SK-N-MC (cell line): ENCODE results near the gene PCDHB11.
A peak's percentile ranks its signal among the peaks of the same experiment; 100 is the strongest.
"Not testable (repeated sequence)": the region's sequence is repeated elsewhere in the genome, so short reads cannot be mapped to it uniquely, and the experiment has no call there.

Experiments used
- DNase-seq: peaks from one replicate; pipeline ENCODE4 v3.0.0-alpha.2; 2011; ENCODE audit warnings: low read depth, low spot score
- H3K27ac ChIP-seq: fragments of 200-600 bp; sonication (generic); 2 replicates; pipeline ENCODE4 v1.5.1; 2016; ENCODE audit warnings: mixed run types
- H3K36me3 ChIP-seq: fragments of 200-600 bp; sonication (generic); 2 replicates; pipeline ENCODE4 v1.6.1; 2017; ENCODE audit warnings: antibody characterized with exemption, low read length, mixed read lengths; ENCODE audit not compliant: insufficient read depth
- H3K4me3 ChIP-seq: fragments of 200-600 bp; sonication (generic); 2 replicates; pipeline ENCODE4 v1.5.1; 2016
- H3K9ac ChIP-seq: fragments of 200-600 bp; sonication (generic); 2 replicates; pipeline ENCODE4 v1.8.0; 2017; ENCODE audit warnings: mixed run types, mixed read lengths; ENCODE audit not compliant: insufficient read length
- H3K9me3 ChIP-seq: fragments of 200-600 bp; sonication (generic); 2 replicates; pipeline ENCODE4 v1.6.1; 2017; ENCODE audit warnings: low read depth, mild to moderate bottlenecking, antibody characterized with exemption, low read length, moderate library complexity, mixed read lengths
- EZH2 ChIP-seq: fragments of 200-600 bp; sonication (generic); IDR thresholded peaks from one replicate; pipeline ENCODE4 v1.6.1; 2017; ENCODE audit warnings: antibody characterized with exemption
- FOXP2 ChIP-seq: optimal IDR thresholded peaks from 2 replicates; pipeline ENCODE3; 2011; ENCODE audit warnings: mild to moderate bottlenecking, moderate library complexity; ENCODE audit not compliant: insufficient read depth; ENCODE audit errors: extremely low read length, control extremely low read depth
- POLR2AphosphoS5 ChIP-seq: IDR thresholded peaks from 2 replicates; pipeline ENCODE4 v1.6.1; 2012; ENCODE audit warnings: mild to moderate bottlenecking, low read depth, low read length, borderline replicate concordance

Gene PCDHB11

GRCh38 chr5:141199359-141200235 is at the start of gene PCDHB11:
TSS of gene PCDHB11 (plus strand) at chr5:141199627. CDS start at chr5:141199775, 148 bp downstream.
- H3K27ac ChIP-seq, result no peak within 1 kb of the TSS
- DNase-seq, result peak; percentile 75
- no peaks in the 10 kb centered on the region for H3K36me3 ChIP-seq
- peak within 1 kb of the TSS; percentile 88 for H3K4me3 ChIP-seq
- TF ChIP-seq FOXP2 (no peak), POLR2AphosphoS5 (peak; percentile 45; the same call in 1 of the 2 replicates)
- peak within 1 kb of the TSS; percentile 84 for H3K9ac ChIP-seq
- no peaks in the 10 kb centered on the region; the same call in 1 of the 2 replicates for H3K9me3 ChIP-seq

- H3K36me3 ChIP-seq, result no peaks in the 10 kb centered on the region
- no peak for DNase-seq
- H3K4me3 ChIP-seq, result no peak within 1 kb of the TSS
- H3K27ac ChIP-seq, result no peak within 1 kb of the TSS
- no peak within 1 kb of the TSS for H3K9ac ChIP-seq
- H3K9me3 ChIP-seq, result no peaks in the 10 kb centered on the region
- no peak for TF ChIP-seq FOXP2
- TF ChIP-seq EZH2, result no peak
- TF ChIP-seq POLR2AphosphoS5, result no peak
These were observed 49.6 kb upstream of the PCDHB11 start, which contains the start of gene PCDHB6 for GRCh38 chr5:141149812-141150211. TSS of gene PCDHB6 (plus strand) at chr5:141150057. CDS start at chr5:141150258, 201 bp downstream.

GRCh38 chr5:141150224-141150992 is 49.0 kb upstream of the PCDHB11 start:
- H3K9ac ChIP-seq, result no peak overlapping the region
- H3K4me3 ChIP-seq, result no peak overlapping the region
- no peak overlapping the region for H3K27ac ChIP-seq
- no peak for DNase-seq
- no peaks in the 10 kb centered on the region for H3K36me3 ChIP-seq
- TF ChIP-seq POLR2AphosphoS5 (no peak), FOXP2 (no peak), EZH2 (no peak)
- 0 out of 2 replicates have a peak, but pooled peaks cover 3% of the 10 kb centered on the region for H3K9me3 ChIP-seq

- Histone ChIP-seq H3K9ac (no peak overlapping the region), H3K27ac (no peak overlapping the region), H3K4me3 (no peak overlapping the region), H3K36me3 (no peaks in the 10 kb centered on the region), H3K9me3 (0 out of 2 replicates have a peak, but pooled peaks cover 3% of the 10 kb centered on the region)
- DNase-seq, result no peak
- TF ChIP-seq POLR2AphosphoS5 (no peak), EZH2 (no peak), FOXP2 (no peak)
These were observed 48.5 kb upstream of the PCDHB11 start for GRCh38 chr5:141150993-141151325.

GRCh38 chr5:141151632-141152031 is 47.8 kb upstream of the PCDHB11 start:
- H3K36me3 ChIP-seq, H3K27ac ChIP-seq, H3K9me3 ChIP-seq, DNase-seq, H3K9ac ChIP-seq, H3K4me3 ChIP-seq: not testable (repeated sequence)

- H3K9ac ChIP-seq, H3K9me3 ChIP-seq, H3K4me3 ChIP-seq, DNase-seq, H3K36me3 ChIP-seq, H3K27ac ChIP-seq: not testable (repeated sequence)
These were observed 47.3 kb upstream of the PCDHB11 start for GRCh38 chr5:141152096-141152495.

- Histone ChIP-seq H3K36me3 (no peaks in the 10 kb centered on the region), H3K4me3 (no peak overlapping the region), H3K9ac (no peak overlapping the region), H3K27ac (no peak overlapping the region), H3K9me3 (0 out of 2 replicates have a peak, but pooled peaks cover 3% of the 10 kb centered on the region)
- no peak for DNase-seq
- TF ChIP-seq POLR2AphosphoS5, result no peak
- TF ChIP-seq FOXP2, result no peak
These were observed 43.7 kb upstream of the PCDHB11 start for GRCh38 chr5:141155540-141156374.

GRCh38 chr5:141157356-141157755 is 42.1 kb upstream of the PCDHB11 start:
- not testable (repeated sequence) for H3K9me3 ChIP-seq, H3K9ac ChIP-seq, DNase-seq, H3K27ac ChIP-seq, H3K36me3 ChIP-seq, H3K4me3 ChIP-seq

- not testable (repeated sequence) for H3K9me3 ChIP-seq, H3K27ac ChIP-seq, DNase-seq, H3K36me3 ChIP-seq, H3K9ac ChIP-seq, H3K4me3 ChIP-seq
These were observed 41.5 kb upstream of the PCDHB11 start for GRCh38 chr5:141157901-141158300.
